Astrocyte (in vitro differentiated cells and primary cell): ENCODE results near the gene CMIP. TPM values are rescaled to one million over a fixed set of nuclear protein-coding genes. Genes with fewer than 3 reads are reported as not detected.

Experiments
- DNase-seq: peaks from one replicate; pipeline ENCODE4 v3.0.0-alpha.2; 2010; ENCODE audit warnings: low read depth
- FAIRE-seq: peaks from 2 replicates; lab custom pipeline; 2011; peaks lifted over from hg19 to GRCh38; lab: Jason Lieb, UNC
- H2AFZ ChIP-seq: 2 replicates; pipeline ENCODE4 v1.6.0; 2012; ENCODE audit warnings: low read depth, low read length, inconsistent platforms
- H3K27ac ChIP-seq: 2 replicates; pipeline ENCODE4 v1.5.1; 2011; ENCODE audit warnings: low read depth, low read length, inconsistent platforms
- H3K27me3 ChIP-seq: 2 replicates; pipeline ENCODE4 v1.6.0; 2011; ENCODE audit warnings: low read length, inconsistent platforms; ENCODE audit not compliant: insufficient read depth
- H3K36me3 ChIP-seq: 2 replicates; pipeline ENCODE4 v1.5.1; 2011; ENCODE audit warnings: low read length, inconsistent platforms; ENCODE audit not compliant: insufficient read depth
- H3K4me1 ChIP-seq: 2 replicates; pipeline ENCODE4 v1.5.1; 2011; ENCODE audit warnings: low read length, inconsistent platforms; ENCODE audit not compliant: insufficient read depth
- H3K4me2 ChIP-seq: 2 replicates; pipeline ENCODE4 v1.6.0; 2012; ENCODE audit warnings: low read length, inconsistent platforms
- H3K4me3 ChIP-seq: 2 replicates; pipeline ENCODE4 v1.5.1; 2011; ENCODE audit warnings: low read depth, mild to moderate bottlenecking, low read length, inconsistent platforms; ENCODE audit not compliant: insufficient read depth
- H3K79me2 ChIP-seq: 2 replicates; pipeline ENCODE4 v1.6.0; 2012; ENCODE audit warnings: mild to moderate bottlenecking, low read length, inconsistent platforms; ENCODE audit not compliant: insufficient read depth
- H3K9ac ChIP-seq: 2 replicates; pipeline ENCODE4 v1.6.0; 2012; ENCODE audit warnings: mild to moderate bottlenecking, low read length, inconsistent platforms
- H3K9me3 ChIP-seq: 2 replicates; pipeline ENCODE4 v1.5.1; 2012; ENCODE audit warnings: low read depth, mild to moderate bottlenecking, low read length, inconsistent platforms; ENCODE audit not compliant: insufficient read depth
- H4K20me1 ChIP-seq: 2 replicates; pipeline ENCODE4 v1.6.0; 2012; ENCODE audit warnings: low read length, inconsistent platforms; ENCODE audit not compliant: insufficient read depth
- H3K27ac Mint-ChIP-seq: one replicate; pipeline ENCODE4 v1.8.0; 2021; ENCODE audit warnings: mild to moderate bottlenecking, mixed read lengths; ENCODE audit not compliant: unreplicated experiment
- H3K27me3 Mint-ChIP-seq: one replicate; pipeline ENCODE4 v1.8.0; 2021; ENCODE audit warnings: low read depth, mixed read lengths; ENCODE audit not compliant: unreplicated experiment
- H3K36me3 Mint-ChIP-seq: one replicate; pipeline ENCODE4 v1.8.0; 2021; ENCODE audit warnings: low read depth, mixed read lengths; ENCODE audit not compliant: unreplicated experiment
- H3K4me1 Mint-ChIP-seq: one replicate; pipeline ENCODE4 v1.8.0; 2021; ENCODE audit warnings: low read depth, mixed read lengths; ENCODE audit not compliant: unreplicated experiment
- H3K4me3 Mint-ChIP-seq: one replicate; pipeline ENCODE4 v1.8.0; 2021; ENCODE audit warnings: mild to moderate bottlenecking, moderate library complexity, mixed read lengths; ENCODE audit not compliant: unreplicated experiment
- H3K9me3 Mint-ChIP-seq: one replicate; pipeline ENCODE4 v1.8.0; 2021; ENCODE audit warnings: mild to moderate bottlenecking, mixed read lengths; ENCODE audit not compliant: unreplicated experiment
- CTCF ChIP-seq: IDR thresholded peaks from 2 replicates; pipeline ENCODE4 v1.5.1; 2011; ENCODE audit warnings: low read depth, mild to moderate bottlenecking, inconsistent platforms, low read length, moderate library complexity; ENCODE audit not compliant: insufficient read depth
- EZH2 ChIP-seq: IDR thresholded peaks from 2 replicates; pipeline ENCODE4 v1.6.1; 2012; ENCODE audit warnings: mild to moderate bottlenecking, low read length, inconsistent platforms; ENCODE audit not compliant: insufficient read depth
- total RNA-seq: library from RNA; stranded (reverse); gene quantifications from 2 replicates; pipeline ENCODE4 v1.2.1, GENCODE V29; 2021

CMIP gene
- total RNA-seq, 1 donor from 2014 or later, result 71.5 TPM

DNA sequence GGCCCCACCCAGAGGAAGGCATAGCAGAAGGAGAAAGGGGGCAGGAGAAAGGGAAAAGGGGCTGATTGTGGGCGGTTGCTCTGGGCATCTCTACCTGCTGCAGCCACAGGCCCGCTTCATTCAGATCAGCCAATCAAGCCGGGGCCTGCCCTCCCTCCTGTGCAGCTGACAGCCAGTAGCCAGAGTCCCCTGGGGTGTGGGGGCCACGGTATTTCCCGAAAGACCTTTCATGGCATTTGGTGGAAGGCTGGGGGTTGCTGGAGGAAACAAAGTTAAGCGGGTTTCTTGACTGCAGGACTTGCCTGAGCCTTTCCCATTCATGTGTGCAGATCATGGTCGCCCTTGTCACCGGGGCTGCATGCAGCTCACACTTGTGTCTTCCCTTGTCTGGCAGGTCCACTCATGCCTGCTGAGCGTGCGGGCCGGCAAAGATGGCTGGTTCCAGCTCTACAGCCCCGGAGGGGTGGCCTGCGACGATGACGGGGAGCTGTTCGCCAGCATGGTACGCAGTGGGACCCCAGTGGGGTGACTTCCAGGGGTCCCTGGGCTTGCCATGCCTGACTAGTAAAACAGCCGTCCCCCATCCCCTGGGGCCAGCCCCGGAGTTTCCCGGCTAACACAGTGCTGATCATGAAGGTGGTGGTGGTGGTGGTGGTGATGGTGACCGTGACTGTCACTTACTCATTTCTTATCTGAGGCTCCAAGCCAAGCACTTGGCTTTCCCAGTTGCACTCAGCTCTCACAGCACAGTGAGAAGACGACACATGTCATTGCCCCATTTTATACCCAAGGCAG, 251.8 kb downstream of the CMIP start:
- H3K4me1 Mint-ChIP-seq, result peaks cover 20% of the 10 kb centered on the region
- no peak overlapping the region for H3K4me3 Mint-ChIP-seq
- H3K4me3 ChIP-seq, result no peak overlapping the region
- H3K27ac ChIP-seq, result no peak overlapping the region
- peaks cover 48% of the 10 kb centered on the region for H3K4me1 ChIP-seq
- peak overlapping the region; percentile 82 for H3K9ac ChIP-seq
- H3K4me2 ChIP-seq, result no peak overlapping the region
- TF ChIP-seq EZH2, result no peak
- TF ChIP-seq CTCF, result no peak
- no peak overlapping the region for H3K27ac Mint-ChIP-seq
- no peaks in the 10 kb centered on the region for H3K9me3 ChIP-seq
- peaks cover 4% of the 10 kb centered on the region for H3K79me2 ChIP-seq
- H3K36me3 Mint-ChIP-seq, result peaks cover 45% of the 10 kb centered on the region
- H3K27me3 Mint-ChIP-seq, result no peaks in the 10 kb centered on the region
- no peak overlapping the region for H2AFZ ChIP-seq
- DNase-seq, result no peak
- H3K36me3 ChIP-seq, result no peaks in the 10 kb centered on the region
- FAIRE-seq, result no peak
- no peaks in the 10 kb centered on the region for H3K9me3 Mint-ChIP-seq
- no peaks in the 10 kb centered on the region for H3K27me3 ChIP-seq
- peaks cover 1% of the 10 kb centered on the region for H4K20me1 ChIP-seq

- no peaks in the 10 kb centered on the region for H4K20me1 ChIP-seq
- FAIRE-seq, result no peak
- peak overlapping the region; percentile 23 for H3K9ac ChIP-seq
- H3K36me3 ChIP-seq, result no peaks in the 10 kb centered on the region
- no peaks in the 10 kb centered on the region for H3K79me2 ChIP-seq
- Mint-ChIP-seq H3K4me3 (no peak overlapping the region), H3K27ac (no peak overlapping the region), H3K9me3 (no peaks in the 10 kb centered on the region), H3K4me1 (peaks cover 20% of the 10 kb centered on the region), H3K36me3 (peaks cover 38% of the 10 kb centered on the region), H3K27me3 (no peaks in the 10 kb centered on the region)
- no peaks in the 10 kb centered on the region for H3K9me3 ChIP-seq
- no peak overlapping the region for H2AFZ ChIP-seq
- DNase-seq, result peak; percentile 32
- H3K27me3 ChIP-seq, result no peaks in the 10 kb centered on the region
- TF ChIP-seq CTCF, result peak; percentile 63
- no peak for TF ChIP-seq EZH2
- H3K4me1 ChIP-seq, result peaks cover 46% of the 10 kb centered on the region
- H3K4me2 ChIP-seq, result peak overlapping the region; percentile 23
- no peak overlapping the region for H3K4me3 ChIP-seq
- H3K27ac ChIP-seq, result peak overlapping the region; percentile 31
Measured at GRCh38 chr16:81696961-81697615, 252.5 kb downstream of the CMIP start.
